Pancreas (tissue), 10 donors: ENCODE results near the gene OR52K1. TPM values are rescaled to one million over a fixed set of nuclear protein-coding genes. Genes with fewer than 3 reads are reported as not detected.

Experiments used
- ATAC-seq, 4 donors: fragments of 200-7000 bp; cut with Tn5 transposase; one replicate each; pipeline versions ENCODE4 v1.8.0 to v1.9.1; 2020; ENCODE audit warnings: mild to moderate bottlenecking in 4 of 4, moderate library complexity in 4 of 4
- DNase-seq, 6 donors: peaks; one replicate each; pipeline ENCODE4 v3.0.0-alpha.2; 2020
- FAIRE-seq: peaks from 2 replicates; lab custom pipeline; 2012; peaks lifted over from hg19 to GRCh38; lab: Jason Lieb, UNC
- H3K27ac ChIP-seq, 4 donors: fragments of 200-600 bp; sonication (generic); 1 replicate in 3 of 4; 2 replicates in 1 of 4; pipeline versions ENCODE4 v1.5.0 to v1.8.0; 2020
- H3K27me3 ChIP-seq, 4 donors: fragments of 200-600 bp; one replicate each; pipeline ENCODE4 v1.8.0; 2021
- H3K36me3 ChIP-seq, 3 donors: fragments of 200-600 bp; sonication (generic) in 1 of 3; one replicate each; pipeline versions ENCODE4 v1.5.0 to v1.8.0; 2020 to 2021
- H3K4me1 ChIP-seq, 3 donors: fragments of 200-600 bp; one replicate each; pipeline ENCODE4 v1.8.0; 2021
- H3K4me3 ChIP-seq, 4 donors: fragments of 200-600 bp; sonication (generic) in 2 of 4; one replicate each; pipeline versions ENCODE4 v1.5.0 to v1.8.0; 2020 to 2021
- H3K9me3 ChIP-seq, 4 donors: fragments of 200-600 bp; one replicate each; pipeline ENCODE4 v1.8.0; 2021
- WGBS, 2 donors: extraction: QIAGEN DNeasy Blood & Tissue Kit; methylation state at CpG; one replicate each; pipeline ENCODE4 v1.1.7; 2013; 5-methylcytosine and 5-hydroxymethylcytosine counted together
- intact Hi-C, 3 donors: fragments of 100-400 bp; cut with DNase I; formaldehyde crosslinking; loops; one replicate each; pipeline versions ENCODE4 v1.11.1 to v1.14.2; 2022
- polyA plus RNA-seq, 2 donors: library from polyadenylated mRNA; stranded (reverse); fragments of 200-250 nt; gene quantifications; one replicate each; pipeline ENCODE4 v1.2.3, GENCODE V29; 2013
- total RNA-seq, 6 donors: library from RNA; stranded (reverse); fragmentation: NEBNext Ultra II Directional in 4 of 6; extraction: Animal tissue kit (Norgen Biotek cat#: 25700) in 4 of 6; gene quantifications; one replicate each; pipeline versions ENCODE4 v1.2.1 to v1.2.4, GENCODE V29; 2021 to 2023
- TF ChIP-seq, protein P1 (sequence below), 4 donors: fragments of 200-600 bp; sonication (generic) in 3 of 4; IDR thresholded peaks; one replicate each; pipeline versions ENCODE4 v1.5.0 to v1.8.0; 2021; ENCODE audit warnings: antibody characterized with exemption in 4 of 4
- donor health status: healthy with polysubstance abuse.
- donor health status: DM: no; HTN: no; CAD: no; lungs with moderate emphysema.
- donor health status: DM: no; HTN: no; CAD: no.
- donor health status: control.
- donor health status: control.
- donor health status: Bipolar disorder and iron deficiency.
- donor health status: DM: yes; HTN: yes; CAD: no.
- donor health status: DM: no; HTN: no; CAD: no.
- donor health status: DM: no; HTN: no; CAD: no.
- donor health status: DM: yes; HTN: yes; CAD: no.

OR52K1 gene
- total and polyA plus RNA-seq, 8 donors = 0.06 TPM; not detected in 7

DNA sequence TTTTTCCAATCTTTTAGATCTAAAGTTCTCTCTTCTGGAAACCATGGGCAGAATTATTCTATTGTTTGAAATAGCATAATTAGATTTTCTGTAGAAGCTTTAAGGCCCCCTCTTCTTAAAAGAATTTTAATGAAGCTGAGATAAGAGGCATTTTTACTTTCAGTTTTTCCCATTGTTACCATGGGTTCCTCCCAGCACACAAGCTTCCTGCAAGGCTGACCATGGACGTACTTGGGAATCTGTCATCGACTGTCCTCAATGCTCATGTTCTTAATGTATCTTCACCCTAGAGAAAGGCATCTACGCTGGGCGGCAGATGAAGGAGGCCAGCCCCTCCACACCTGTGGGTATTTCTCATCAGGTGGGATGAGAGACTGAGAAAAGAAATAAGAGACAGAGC is 22.3 kb upstream of the OR52K1 start:
- intact Hi-C loops = no loop called here
- Histone ChIP-seq H3K4me1 (no peaks in the 10 kb centered on the region), H3K4me3 (no peak overlapping the region), H3K9me3 (no peaks in the 10 kb centered on the region), H3K36me3 (no peaks in the 10 kb centered on the region), H3K27me3 (no peaks in the 10 kb centered on the region), H3K27ac (no peak overlapping the region)
- 79 to 85% methylated on average over 4 of the region's 4 CpGs for WGBS, 2 donors
- DNase-seq = no peak
- no peak for ATAC-seq
- TF ChIP-seq, protein P1, sequence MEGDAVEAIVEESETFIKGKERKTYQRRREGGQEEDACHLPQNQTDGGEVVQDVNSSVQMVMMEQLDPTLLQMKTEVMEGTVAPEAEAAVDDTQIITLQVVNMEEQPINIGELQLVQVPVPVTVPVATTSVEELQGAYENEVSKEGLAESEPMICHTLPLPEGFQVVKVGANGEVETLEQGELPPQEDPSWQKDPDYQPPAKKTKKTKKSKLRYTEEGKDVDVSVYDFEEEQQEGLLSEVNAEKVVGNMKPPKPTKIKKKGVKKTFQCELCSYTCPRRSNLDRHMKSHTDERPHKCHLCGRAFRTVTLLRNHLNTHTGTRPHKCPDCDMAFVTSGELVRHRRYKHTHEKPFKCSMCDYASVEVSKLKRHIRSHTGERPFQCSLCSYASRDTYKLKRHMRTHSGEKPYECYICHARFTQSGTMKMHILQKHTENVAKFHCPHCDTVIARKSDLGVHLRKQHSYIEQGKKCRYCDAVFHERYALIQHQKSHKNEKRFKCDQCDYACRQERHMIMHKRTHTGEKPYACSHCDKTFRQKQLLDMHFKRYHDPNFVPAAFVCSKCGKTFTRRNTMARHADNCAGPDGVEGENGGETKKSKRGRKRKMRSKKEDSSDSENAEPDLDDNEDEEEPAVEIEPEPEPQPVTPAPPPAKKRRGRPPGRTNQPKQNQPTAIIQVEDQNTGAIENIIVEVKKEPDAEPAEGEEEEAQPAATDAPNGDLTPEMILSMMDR (IDR thresholded peaks at IDR 0.05) = no peak
- FAIRE-seq = no peak

DNA sequence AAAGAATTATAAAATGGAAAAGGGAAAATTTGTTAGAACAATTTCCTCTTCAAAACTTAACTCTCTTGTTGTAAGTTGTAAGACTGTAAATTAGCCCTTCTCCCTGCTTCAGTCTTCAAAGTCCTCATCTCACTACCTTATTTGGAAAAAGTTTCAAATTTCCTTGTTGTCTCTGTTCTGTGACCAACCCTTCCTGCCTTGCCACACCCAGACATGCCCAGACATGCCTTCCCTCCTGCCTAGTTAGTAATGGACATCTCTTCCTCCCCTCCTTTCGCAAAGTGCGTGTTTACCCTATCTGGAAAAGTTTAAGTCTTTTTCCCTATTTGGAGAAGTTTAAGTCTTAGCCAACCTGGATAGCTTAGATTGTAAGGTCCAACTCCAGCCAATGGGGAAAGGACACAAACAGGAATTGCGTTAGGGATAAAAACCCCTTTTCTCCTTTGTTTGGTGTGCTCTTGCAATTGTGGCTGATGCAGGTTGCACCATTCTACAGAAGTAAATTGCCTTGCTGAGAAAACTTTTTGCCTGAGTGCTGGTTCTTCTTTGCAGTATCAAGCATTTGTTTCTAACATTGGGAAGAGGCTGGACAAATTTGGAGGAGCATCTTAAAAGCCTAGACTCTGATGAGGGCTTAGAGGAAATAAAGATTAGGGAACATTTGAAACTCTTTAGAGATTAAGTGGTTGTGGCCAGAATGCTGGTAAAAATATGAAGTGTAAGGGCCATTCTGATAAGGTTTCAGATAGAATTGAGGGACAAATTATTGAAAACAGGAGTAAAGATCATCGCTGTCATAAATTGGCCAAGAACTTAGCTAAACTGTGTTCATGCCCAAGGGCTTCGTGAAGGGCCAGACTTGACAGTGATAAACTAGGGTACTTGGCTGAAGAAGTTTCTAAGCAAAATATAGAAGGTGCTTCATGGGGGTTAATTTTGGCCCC is 18.0 kb upstream of the OR52K1 start:
- ATAC-seq (no peak), FAIRE-seq (no peak), DNase-seq (no peak)
- intact Hi-C loops = no loop called here
- TF ChIP-seq, protein P1 (IDR thresholded peaks at IDR 0.05) = no peak
- no peaks in the 10 kb centered on the region for H3K27me3 ChIP-seq
- H3K4me1 ChIP-seq = no peaks in the 10 kb centered on the region
- H3K4me3 ChIP-seq = no peak overlapping the region
- no peaks in the 10 kb centered on the region for H3K36me3 ChIP-seq
- H3K27ac ChIP-seq = no peak overlapping the region
- H3K9me3 ChIP-seq = no peaks in the 10 kb centered on the region
- 87 to 93% methylated on average over 5 of the region's 5 CpGs for WGBS, 2 donors

DNA sequence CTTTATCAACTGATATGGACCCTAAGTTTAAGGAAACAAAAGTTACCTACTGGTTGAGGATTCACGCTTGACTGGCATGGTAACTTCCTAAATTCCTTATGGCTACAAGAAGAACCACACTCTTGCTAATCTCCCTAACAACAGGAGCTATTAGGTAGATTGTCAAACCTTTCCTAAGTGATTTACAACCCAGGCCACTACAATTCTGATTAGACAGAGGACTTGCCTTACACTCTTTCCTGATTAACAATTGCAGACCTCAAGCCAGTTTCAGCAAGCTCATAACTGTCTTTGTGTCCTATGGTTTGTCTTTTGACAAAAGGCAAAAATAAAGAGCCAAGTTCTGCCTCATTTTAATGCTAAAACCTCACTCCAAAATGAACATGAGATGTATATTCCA is 17.0 kb upstream of the OR52K1 start:
- H3K27ac ChIP-seq = no peak overlapping the region
- TF ChIP-seq, protein P1 (IDR thresholded peaks at IDR 0.05) = no peak
- no peak overlapping the region for H3K4me3 ChIP-seq
- DNase-seq (no peak), FAIRE-seq (no peak), ATAC-seq (no peak)
- 92 to 100% methylated on average over 1 of the region's 1 CpG for WGBS, 2 donors
- intact Hi-C loops = no loop called here
- H3K27me3 ChIP-seq = no peaks in the 10 kb centered on the region
- no peaks in the 10 kb centered on the region for H3K36me3 ChIP-seq
- no peaks in the 10 kb centered on the region for H3K9me3 ChIP-seq
- no peaks in the 10 kb centered on the region for H3K4me1 ChIP-seq

DNA sequence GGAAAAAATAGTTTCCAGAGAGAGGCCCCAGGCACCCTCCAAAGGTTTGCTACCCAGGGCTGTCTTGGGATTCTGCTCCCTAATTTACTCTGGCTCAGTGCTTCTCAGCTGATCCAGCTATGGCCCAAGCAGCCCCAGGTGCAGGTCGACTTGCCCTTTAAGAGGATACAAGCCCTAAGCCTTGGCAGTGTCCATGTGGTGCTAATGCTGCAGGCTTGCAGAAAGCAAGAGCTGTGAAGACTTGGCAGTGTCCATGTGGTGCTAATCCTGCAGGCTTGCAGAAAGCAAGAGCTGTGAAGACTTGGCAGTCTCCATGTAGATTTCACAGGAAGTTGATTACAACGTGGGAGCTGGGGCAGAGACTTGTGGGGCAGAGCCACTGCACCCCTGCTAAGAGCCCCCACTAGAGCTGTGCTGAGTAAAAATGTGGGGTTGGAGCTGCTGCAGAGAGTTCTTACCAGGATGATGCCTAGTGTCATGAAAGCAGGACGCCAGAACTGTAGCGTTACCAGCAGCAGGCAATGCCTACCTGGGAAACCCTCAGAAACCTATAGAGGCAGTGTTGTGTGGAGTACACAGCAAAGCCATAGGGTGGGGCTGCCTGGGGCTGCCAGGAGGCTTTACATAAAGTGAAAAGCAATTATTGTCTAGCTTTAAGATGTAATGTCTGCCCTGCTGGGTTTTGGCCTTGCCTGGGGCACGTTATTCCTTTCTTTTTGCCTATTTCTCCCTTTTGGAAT is 16.1 kb upstream of the OR52K1 start:
- H3K27ac ChIP-seq = no peak overlapping the region
- no peaks in the 10 kb centered on the region for H3K27me3 ChIP-seq
- H3K4me1 ChIP-seq = no peaks in the 10 kb centered on the region
- no peaks in the 10 kb centered on the region for H3K36me3 ChIP-seq
- intact Hi-C loops = no loop called here
- TF ChIP-seq, protein P1 (IDR thresholded peaks at IDR 0.05) = no peak
- 52 to 53% methylated on average over 5 of the region's 5 CpGs for WGBS, 2 donors
- no peak overlapping the region for H3K4me3 ChIP-seq
- no peak for ATAC-seq
- no peak for FAIRE-seq
- no peak for DNase-seq
- no peaks in the 10 kb centered on the region for H3K9me3 ChIP-seq
